Thyroid gland (tissue), 4 donors: ENCODE measurements around the gene BGN. TPM values are rescaled to one million over a fixed set of nuclear protein-coding genes. Genes with fewer than 3 reads are reported as not detected.

Experiments used
- DNase-seq, 2 donors: peaks; one replicate each; pipeline ENCODE4 v3.0.0-alpha.2; 2019
- H3K27ac ChIP-seq, 3 donors: fragments of 200-600 bp; sonication (generic); 1 replicate in 2 of 3; 2 replicates in 1 of 3; pipeline ENCODE4 v1.5.1; 2016 to 2019; ENCODE audit warnings: mild to moderate bottlenecking in 1 of 3, moderate library complexity in 1 of 3
- H3K27me3 ChIP-seq: fragments of 200-600 bp; sonication (generic); one replicate; pipeline ENCODE4 v1.5.1; 2019
- H3K36me3 ChIP-seq, 2 donors: fragments of 200-600 bp; sonication (generic); one replicate each; pipeline ENCODE4 v1.5.1; 2016 to 2019
- H3K4me1 ChIP-seq, 2 donors: fragments of 200-600 bp; sonication (generic); one replicate each; pipeline ENCODE4 v1.5.1; 2017 to 2019
- H3K4me3 ChIP-seq, 3 donors: fragments of 200-600 bp; sonication (generic); replicated peaks in 1 of 3; 1 replicate in 2 of 3; 2 replicates in 1 of 3; pipeline ENCODE4 v1.5.1; 2016; ENCODE audit warnings: mild to moderate bottlenecking in 1 of 3
- H3K9me3 ChIP-seq: fragments of 200-600 bp; sonication (generic); one replicate; pipeline ENCODE4 v1.5.1; 2017
- POLR2A ChIP-seq, 2 donors: fragments of 450-650 bp; IDR thresholded peaks; one replicate each; pipeline ENCODE4 v1.6.1; 2017; ENCODE audit warnings: antibody characterized with exemption in 2 of 2, mild to moderate bottlenecking in 2 of 2, moderate library complexity in 1 of 2
- WGBS, 2 donors: methylation state at CpG; one replicate each; pipeline ENCODE4 v1.1.5; 2017; 5-methylcytosine and 5-hydroxymethylcytosine counted together
- intact Hi-C: fragments of 100-400 bp; cut with DNase I; formaldehyde crosslinking; loops from one replicate; pipeline ENCODE4 v1.15.1; 2023
- total RNA-seq, 4 donors: library from RNA; depleted of rRNA; stranded (reverse); fragments of >200 nt; gene quantifications; one replicate each; pipeline ENCODE4 v1.2.3, GENCODE V29; 2016
- TF ChIP-seq, protein P1 (sequence below), 6 experiments: fragments of 200-600 bp in 3 of 6; fragments of 450-650 bp in 3 of 6; sonication (generic) in 3 of 6; IDR thresholded peaks; one replicate each; pipeline ENCODE4 v1.5.1; 2016 to 2019; ENCODE audit warnings: antibody characterized with exemption in 6 of 6, mild to moderate bottlenecking in 2 of 6, inconsistent platforms in 1 of 6, moderate library complexity in 1 of 6

BGN gene
- total RNA-seq, 4 donors from 2014 or later = 51.0 to 84.0 (median 68.6) TPM

GRCh38 chrX:153530411-153531129 lies 35.8 kb downstream of the BGN start:
- Histone ChIP-seq H3K9me3 (no peaks in the 10 kb centered on the region), H3K36me3 (no peaks in the 10 kb centered on the region), H3K4me1 (no peaks in the 10 kb centered on the region), H3K27me3 (no peaks in the 10 kb centered on the region), H3K4me3 (no peak overlapping the region), H3K27ac (no peak overlapping the region)
- DNase-seq = peak in 1 of 2 donors; percentile 18
- WGBS, 2 donors = 32 to 44% methylated on average over 4 to 7 of the region's 20 CpGs
- intact Hi-C loops = loop anchor here (10.0 kb wide), 1 partner anchor 424 kb away; no protein-coding TSS in a partner anchor
- TF ChIP-seq, protein P1, sequence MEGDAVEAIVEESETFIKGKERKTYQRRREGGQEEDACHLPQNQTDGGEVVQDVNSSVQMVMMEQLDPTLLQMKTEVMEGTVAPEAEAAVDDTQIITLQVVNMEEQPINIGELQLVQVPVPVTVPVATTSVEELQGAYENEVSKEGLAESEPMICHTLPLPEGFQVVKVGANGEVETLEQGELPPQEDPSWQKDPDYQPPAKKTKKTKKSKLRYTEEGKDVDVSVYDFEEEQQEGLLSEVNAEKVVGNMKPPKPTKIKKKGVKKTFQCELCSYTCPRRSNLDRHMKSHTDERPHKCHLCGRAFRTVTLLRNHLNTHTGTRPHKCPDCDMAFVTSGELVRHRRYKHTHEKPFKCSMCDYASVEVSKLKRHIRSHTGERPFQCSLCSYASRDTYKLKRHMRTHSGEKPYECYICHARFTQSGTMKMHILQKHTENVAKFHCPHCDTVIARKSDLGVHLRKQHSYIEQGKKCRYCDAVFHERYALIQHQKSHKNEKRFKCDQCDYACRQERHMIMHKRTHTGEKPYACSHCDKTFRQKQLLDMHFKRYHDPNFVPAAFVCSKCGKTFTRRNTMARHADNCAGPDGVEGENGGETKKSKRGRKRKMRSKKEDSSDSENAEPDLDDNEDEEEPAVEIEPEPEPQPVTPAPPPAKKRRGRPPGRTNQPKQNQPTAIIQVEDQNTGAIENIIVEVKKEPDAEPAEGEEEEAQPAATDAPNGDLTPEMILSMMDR (IDR thresholded peaks at IDR 0.05) = no peak
- TF ChIP-seq POLR2A (IDR thresholded peaks at IDR 0.05) = no peak

DNA sequence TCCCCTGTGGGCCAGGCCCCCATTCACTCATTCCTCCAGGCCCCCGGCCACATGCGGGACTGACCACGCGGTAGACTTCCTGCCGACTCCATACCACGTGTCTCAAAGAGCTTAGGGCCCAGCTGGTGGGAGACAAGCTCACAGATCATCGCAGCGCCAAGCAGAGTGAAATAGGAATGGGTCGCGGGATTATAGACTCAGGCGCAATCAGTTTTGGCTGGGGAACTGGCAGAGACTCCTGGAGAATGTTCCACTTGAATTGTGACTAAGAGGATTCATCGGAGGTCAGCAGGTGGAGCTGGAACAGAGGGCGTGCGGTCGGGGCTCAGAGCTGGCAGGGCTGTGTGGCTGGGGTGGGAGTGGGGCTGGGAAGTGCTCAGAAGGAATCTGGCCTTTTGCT lies 38.3 kb downstream of the BGN start:
- H3K27ac ChIP-seq = no peak overlapping the region
- H3K9me3 ChIP-seq = no peaks in the 10 kb centered on the region
- DNase-seq = peak; percentile 5 to 6
- no peaks in the 10 kb centered on the region for H3K4me1 ChIP-seq
- no peaks in the 10 kb centered on the region for H3K27me3 ChIP-seq
- H3K36me3 ChIP-seq = no peaks in the 10 kb centered on the region
- intact Hi-C loops = loop anchor here (10.0 kb wide), 1 partner anchor 422 kb away; no protein-coding TSS in a partner anchor
- TF ChIP-seq POLR2A (IDR thresholded peaks at IDR 0.05) = no peak
- TF ChIP-seq, protein P1 (IDR thresholded peaks at IDR 0.05) = no peak
- WGBS, 2 donors = 64 to 70% methylated on average over 5 to 8 of the region's 15 CpGs
- no peak overlapping the region for H3K4me3 ChIP-seq

GRCh38 chrX:153537080-153537479 lies 42.3 kb downstream of the BGN start:
- TF ChIP-seq, protein P1 (IDR thresholded peaks at IDR 0.05) = no peak
- no peak for TF ChIP-seq POLR2A (IDR thresholded peaks at IDR 0.05)
- Histone ChIP-seq H3K4me3 (no peak overlapping the region), H3K27ac (no peak overlapping the region), H3K36me3 (no peaks in the 10 kb centered on the region), H3K9me3 (no peaks in the 10 kb centered on the region), H3K4me1 (no peaks in the 10 kb centered on the region), H3K27me3 (no peaks in the 10 kb centered on the region)
- WGBS, 2 donors = 68% methylated on average over 5 of the region's 11 CpGs; no CpG with 5 or more reads in 1 of the 2 donors
- DNase-seq = no peak
- intact Hi-C loops = loop anchor here (10.0 kb wide), 1 partner anchor 418 kb away; no protein-coding TSS in a partner anchor

DNA sequence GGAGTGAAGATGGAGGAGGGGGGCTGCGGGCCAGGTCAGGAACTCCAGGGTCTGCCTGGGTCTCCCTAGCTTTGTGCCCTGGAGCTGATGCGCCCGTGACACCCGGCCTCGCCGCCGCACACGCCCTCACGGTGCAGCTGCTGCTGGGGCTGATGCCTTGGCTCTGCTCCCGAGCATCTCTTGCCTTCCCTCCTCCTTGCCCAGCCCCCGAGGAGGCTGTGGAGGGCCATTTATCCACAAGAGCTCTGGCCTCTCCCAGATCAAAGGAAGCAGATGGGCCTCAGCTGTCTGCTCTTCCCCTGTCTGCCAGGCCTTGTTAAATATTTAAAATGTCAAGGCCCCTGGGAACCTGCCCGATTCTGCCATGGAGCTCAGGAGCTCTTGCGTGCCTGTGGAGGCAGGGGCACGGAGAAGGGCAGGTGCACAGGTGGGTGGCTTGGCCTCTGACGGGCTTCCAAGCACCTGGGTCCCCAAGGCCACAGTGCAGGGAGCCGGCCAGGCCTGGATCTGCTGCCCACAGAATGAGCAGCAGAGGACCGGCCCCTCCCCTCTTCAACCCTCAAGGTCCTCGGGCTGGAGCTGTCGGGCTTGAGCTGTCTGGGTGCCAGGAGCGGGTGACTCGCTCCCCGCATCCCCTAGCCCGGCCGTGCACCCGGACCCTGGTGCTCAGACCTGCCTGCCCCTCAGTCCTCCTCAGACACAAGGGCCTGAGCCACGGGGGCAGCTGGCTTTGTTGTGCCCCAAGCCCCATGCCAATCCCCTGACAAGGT lies 42.9 kb downstream of the BGN start:
- Histone ChIP-seq H3K36me3 (no peaks in the 10 kb centered on the region), H3K4me3 (no peak overlapping the region), H3K27me3 (no peaks in the 10 kb centered on the region), H3K27ac (no peak overlapping the region), H3K4me1 (no peaks in the 10 kb centered on the region), H3K9me3 (no peaks in the 10 kb centered on the region)
- intact Hi-C loops = loop anchor here (10.0 kb wide), 1 partner anchor 417 kb away; no protein-coding TSS in a partner anchor
- WGBS, 2 donors = 90% methylated on average over 9 of the region's 26 CpGs; no CpG with 5 or more reads in 1 of the 2 donors
- TF ChIP-seq, protein P1 (IDR thresholded peaks at IDR 0.05) = no peak
- no peak for TF ChIP-seq POLR2A (IDR thresholded peaks at IDR 0.05)
- no peak for DNase-seq
